NB4 (cell line): Measurements from ENCODE around the gene HLA-DQA2.

ENCODE experiments used
- CTCF ChIP-seq: IDR thresholded peaks from one replicate; pipeline ENCODE4 v1.5.1; 2012; ENCODE audit warnings: low read depth, low read length
- POLR2A ChIP-seq: IDR thresholded peaks from 2 replicates; pipeline ENCODE4 v1.6.1; 2011; ENCODE audit warnings: mild to moderate bottlenecking; ENCODE audit not compliant: insufficient read length; ENCODE audit errors: extremely low read depth

- TF ChIP-seq CTCF: no peak
- no peak for TF ChIP-seq POLR2A
Observed at GRCh38 chr6:32709625-32710024, 31.6 kb upstream of the HLA-DQA2 start.
